Endothelial cell of umbilical vein (primary cell): ENCODE results near the gene SEMA4D.

Experiments used
- CTCF ChIP-seq, 2 donors: IDR thresholded peaks; 1 replicate in 1 of 2; 2 replicates in 1 of 2; pipeline ENCODE4 v1.5.1; 2011; ENCODE audit warnings: low read length in 2 of 2, mild to moderate bottlenecking in 2 of 2, moderate library complexity in 2 of 2, control low read depth in 1 of 2, inconsistent platforms in 1 of 2, low read depth in 1 of 2; ENCODE audit not compliant: insufficient read depth in 1 of 2; ENCODE audit errors: extremely low read depth in 1 of 2
- EZH2 ChIP-seq: IDR thresholded peaks from 2 replicates; pipeline ENCODE4 v1.6.1; 2012; ENCODE audit warnings: borderline replicate concordance, low read depth, mild to moderate bottlenecking, moderate library complexity, low read length, inconsistent platforms; ENCODE audit not compliant: severe bottlenecking
- FOS ChIP-seq: IDR thresholded peaks from 2 replicates; pipeline ENCODE4 v1.6.1; 2011; ENCODE audit warnings: mild to moderate bottlenecking, low read length, moderate library complexity, borderline replicate concordance; ENCODE audit not compliant: insufficient read depth
- MAX ChIP-seq: IDR thresholded peaks from 2 replicates; pipeline ENCODE4 v1.6.1; 2011; ENCODE audit not compliant: insufficient read depth, insufficient read length
- MYC ChIP-seq: IDR thresholded peaks from one replicate; pipeline ENCODE4 v1.6.1; 2011; ENCODE audit warnings: mild to moderate bottlenecking, low read depth, low read length
- POLR2A ChIP-seq: IDR thresholded peaks from 2 replicates; pipeline ENCODE4 v1.6.1; 2012; ENCODE audit warnings: low read depth, mild to moderate bottlenecking, control low read depth, low read length
- POLR2AphosphoS5 ChIP-seq: IDR thresholded peaks from 2 replicates; pipeline ENCODE4 v1.6.1; 2012; ENCODE audit warnings: low read depth, mild to moderate bottlenecking, control low read depth, low read length, moderate library complexity; ENCODE audit not compliant: insufficient read depth

- TF ChIP-seq MAX (no peak), CTCF (IDR thresholded peaks at IDR 0.05; ENCODE audit: extremely low read depth in 1 of 2, insufficient read depth in 1 of 2, low read depth in 1 of 2, low read length in 2 of 2) (no peak), POLR2A (no peak), EZH2 (no peak), POLR2AphosphoS5 (no peak), MYC (no peak), FOS (no peak)
These were observed 115.6 kb downstream of the SEMA4D start for GRCh38 chr9:89382026-89382986.
